Lung (tissue), 12 donors: ENCODE data around the gene FGFR4. TPM values are rescaled to one million over a fixed set of nuclear protein-coding genes. Genes with fewer than 3 reads are reported as not detected.

ENCODE experiments used
- ATAC-seq: fragments of 200-7000 bp; cut with Tn5 transposase; one replicate; pipeline ENCODE4 v1.9.1; 2020; ENCODE audit warnings: moderate number of reproducible peaks; ENCODE audit not compliant: insufficient read depth, low FRiP score
- DNase-seq, 3 donors: peaks; one replicate each; pipeline ENCODE4 v3.0.0-alpha.2; 2013 to 2017
- H3K27ac ChIP-seq, 2 donors: one replicate each; pipeline ENCODE4 v1.5.1; 2013; ENCODE audit warnings: mild to moderate bottlenecking in 2 of 2, moderate library complexity in 2 of 2, control low read depth in 1 of 2, inconsistent platforms in 1 of 2, low read depth in 1 of 2, low read length in 1 of 2
- H3K27me3 ChIP-seq, 3 donors: one replicate each; pipeline ENCODE4 v1.5.1; 2013; ENCODE audit warnings: low read length in 2 of 3; ENCODE audit not compliant: control insufficient read depth in 3 of 3, insufficient read depth in 3 of 3
- H3K36me3 ChIP-seq, 4 donors: one replicate each; pipeline ENCODE4 v1.5.1; 2013; ENCODE audit warnings: low read length in 4 of 4, mild to moderate bottlenecking in 1 of 4, moderate library complexity in 1 of 4; ENCODE audit not compliant: control insufficient read depth in 4 of 4, insufficient read depth in 4 of 4
- H3K4me1 ChIP-seq, 5 donors: one replicate each; pipeline ENCODE4 v1.5.1; 2013; ENCODE audit warnings: low read length in 5 of 5, mild to moderate bottlenecking in 2 of 5, moderate library complexity in 1 of 5; ENCODE audit not compliant: control insufficient read depth in 5 of 5, insufficient read depth in 5 of 5
- H3K4me3 ChIP-seq: one replicate; pipeline ENCODE4 v1.5.1; 2013; ENCODE audit warnings: mild to moderate bottlenecking, control low read depth, moderate library complexity
- H3K9ac ChIP-seq, 2 donors: one replicate each; pipeline ENCODE4 v1.5.1; 2013; ENCODE audit warnings: low read length in 2 of 2, control low read depth in 1 of 2; ENCODE audit not compliant: insufficient read depth in 1 of 2
- H3K9me3 ChIP-seq, 4 donors: one replicate each; pipeline ENCODE4 v1.5.1; 2013; ENCODE audit warnings: low read length in 3 of 4, mild to moderate bottlenecking in 1 of 4, moderate library complexity in 1 of 4; ENCODE audit not compliant: control insufficient read depth in 4 of 4, insufficient read depth in 3 of 4
- WGBS, 2 donors: extraction: QIAGEN DNeasy Blood & Tissue Kit; methylation state at CpG; one replicate each; pipeline ENCODE4 v1.1.7; 2013; 5-methylcytosine and 5-hydroxymethylcytosine counted together
- polyA plus RNA-seq, 2 donors: library from polyadenylated mRNA; stranded (reverse); fragments of 200-250 nt; gene quantifications; one replicate each; pipeline ENCODE4 v1.2.1, GENCODE V29; 2013
- total RNA-seq, 2 donors: library from RNA; depleted of rRNA in 1 of 2; stranded (reverse); fragments of >200 nt in 1 of 2; gene quantifications; one replicate each; pipeline ENCODE4 v1.2.1, GENCODE V29; 2014 to 2021
- TF ChIP-seq, protein P1 (sequence below): IDR thresholded peaks from 2 replicates; pipeline ENCODE4 v1.5.1; 2012; ENCODE audit warnings: mild to moderate bottlenecking; ENCODE audit errors: control extremely low read depth, extremely low read depth
- donor health status: control.
- donor health status: control.
- donor health status: Bipolar disorder and iron deficiency.
- donor health status: healthy.
- donor health status: DM: yes; HTN: yes; CAD: no.

Gene FGFR4
- total and polyA plus RNA-seq, 4 donors: 20.9 to 106 (median 43.8) TPM

DNA sequence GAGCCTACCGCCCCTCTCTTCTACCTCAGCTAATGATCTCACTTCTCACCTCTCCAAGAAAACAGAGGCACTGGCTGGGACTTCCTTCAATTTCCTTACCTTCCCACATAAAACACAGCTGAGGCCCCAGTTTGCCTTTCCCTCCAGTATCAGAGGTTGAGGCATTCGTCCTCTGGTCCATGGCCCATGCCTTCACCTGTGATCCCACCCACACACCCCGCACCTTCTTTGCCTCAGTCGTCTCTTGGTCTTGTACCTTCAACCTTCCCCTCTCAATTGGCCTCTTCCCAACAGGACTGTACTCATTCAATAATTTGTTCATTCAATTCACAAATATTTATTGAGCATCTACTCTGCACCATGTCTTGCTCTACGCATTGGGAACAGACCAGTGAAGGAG, 35.9 kb downstream of the FGFR4 start:
- 96 to 98% methylated on average over 5 of the region's 5 CpGs for WGBS, 2 donors
- no peaks in the 10 kb centered on the region for H3K4me1 ChIP-seq
- ATAC-seq (no peak), DNase-seq (no peak)
- TF ChIP-seq, protein P1, sequence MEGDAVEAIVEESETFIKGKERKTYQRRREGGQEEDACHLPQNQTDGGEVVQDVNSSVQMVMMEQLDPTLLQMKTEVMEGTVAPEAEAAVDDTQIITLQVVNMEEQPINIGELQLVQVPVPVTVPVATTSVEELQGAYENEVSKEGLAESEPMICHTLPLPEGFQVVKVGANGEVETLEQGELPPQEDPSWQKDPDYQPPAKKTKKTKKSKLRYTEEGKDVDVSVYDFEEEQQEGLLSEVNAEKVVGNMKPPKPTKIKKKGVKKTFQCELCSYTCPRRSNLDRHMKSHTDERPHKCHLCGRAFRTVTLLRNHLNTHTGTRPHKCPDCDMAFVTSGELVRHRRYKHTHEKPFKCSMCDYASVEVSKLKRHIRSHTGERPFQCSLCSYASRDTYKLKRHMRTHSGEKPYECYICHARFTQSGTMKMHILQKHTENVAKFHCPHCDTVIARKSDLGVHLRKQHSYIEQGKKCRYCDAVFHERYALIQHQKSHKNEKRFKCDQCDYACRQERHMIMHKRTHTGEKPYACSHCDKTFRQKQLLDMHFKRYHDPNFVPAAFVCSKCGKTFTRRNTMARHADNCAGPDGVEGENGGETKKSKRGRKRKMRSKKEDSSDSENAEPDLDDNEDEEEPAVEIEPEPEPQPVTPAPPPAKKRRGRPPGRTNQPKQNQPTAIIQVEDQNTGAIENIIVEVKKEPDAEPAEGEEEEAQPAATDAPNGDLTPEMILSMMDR: no peak
- H3K36me3 ChIP-seq: no peaks in the 10 kb centered on the region
- H3K9me3 ChIP-seq: no peaks in the 10 kb centered on the region
- H3K27me3 ChIP-seq: no peaks in the 10 kb centered on the region
- no peak overlapping the region for H3K27ac ChIP-seq
- no peak overlapping the region for H3K4me3 ChIP-seq
- H3K9ac ChIP-seq: no peak overlapping the region

DNA sequence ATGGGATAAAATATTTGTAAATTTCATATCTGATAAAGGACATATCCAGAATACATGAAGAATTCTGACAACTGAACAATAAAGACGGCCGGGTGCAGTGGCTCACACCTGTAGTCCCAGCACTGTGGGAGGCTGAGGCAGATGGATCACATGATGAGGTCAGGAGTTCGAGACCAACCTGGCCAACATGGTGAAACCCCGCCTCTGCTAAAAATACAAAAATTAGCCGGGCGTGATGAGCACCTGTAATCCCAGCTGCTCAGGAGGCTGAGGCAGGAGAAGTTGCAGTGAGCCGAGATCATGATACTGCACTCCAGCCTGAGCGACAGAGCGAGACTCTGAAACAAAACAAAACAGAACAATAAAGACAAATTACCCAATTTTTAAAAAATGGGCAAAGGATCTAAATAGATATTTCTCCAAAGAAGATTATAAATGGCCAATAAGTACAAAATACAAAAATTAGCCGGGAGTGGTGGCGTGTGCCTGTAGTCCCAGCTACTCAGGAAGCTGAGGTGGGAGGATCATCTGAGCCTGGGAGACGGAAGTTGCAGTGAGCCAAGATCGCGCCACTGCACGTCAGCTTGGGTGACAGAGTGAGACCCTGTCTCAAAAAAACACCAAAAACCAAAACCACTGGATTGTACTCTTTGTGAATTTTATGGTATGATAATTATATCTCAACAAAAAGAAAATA, 37.2 kb downstream of the FGFR4 start:
- WGBS, 2 donors: 77 to 86% methylated on average over 15 of the region's 15 CpGs
- DNase-seq (no peak), ATAC-seq (no peak)

DNA sequence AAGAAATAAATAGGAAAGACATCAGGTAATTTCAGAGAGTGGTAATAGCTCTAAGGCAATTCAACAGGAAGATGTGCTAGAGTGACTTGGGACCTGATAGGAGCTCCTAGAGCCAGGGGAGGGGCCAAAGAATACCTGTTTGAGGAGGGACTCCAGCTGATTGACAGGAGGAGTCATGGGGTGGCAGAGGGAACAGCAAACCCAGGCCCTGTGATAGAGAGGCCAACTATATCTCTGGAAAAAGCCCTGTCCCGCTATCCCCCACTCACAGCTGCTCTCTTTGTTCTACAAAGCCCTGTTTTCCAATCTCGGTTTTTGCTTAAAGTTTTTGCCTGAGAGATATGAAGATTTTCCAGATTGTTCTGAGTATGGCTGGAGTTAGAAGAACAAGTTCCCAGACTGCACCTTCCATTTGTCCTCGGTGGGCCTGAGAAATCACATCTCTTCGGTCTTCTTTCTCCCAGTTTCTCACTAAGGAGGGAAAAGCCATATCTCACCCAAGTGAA, 37.8 kb downstream of the FGFR4 start:
- H3K4me1 ChIP-seq: no peaks in the 10 kb centered on the region
- no peaks in the 10 kb centered on the region for H3K36me3 ChIP-seq
- TF ChIP-seq, protein P1: no peak
- DNase-seq (no peak), ATAC-seq (no peak)
- H3K27me3 ChIP-seq: no peaks in the 10 kb centered on the region
- no peak overlapping the region for H3K27ac ChIP-seq
- H3K4me3 ChIP-seq: no peak overlapping the region
- 83 to 84% methylated on average over 4 of the region's 4 CpGs for WGBS, 2 donors
- H3K9ac ChIP-seq: no peak overlapping the region
- H3K9me3 ChIP-seq: no peaks in the 10 kb centered on the region

More for the DNA sequence above, 37.2 kb downstream of the FGFR4 start:
- Histone ChIP-seq H3K4me3 (no peak overlapping the region), H3K36me3 (no peaks in the 10 kb centered on the region), H3K4me1 (no peaks in the 10 kb centered on the region), H3K27ac (no peak overlapping the region), H3K9me3 (no peaks in the 10 kb centered on the region), H3K9ac (no peak overlapping the region), H3K27me3 (no peaks in the 10 kb centered on the region)
- TF ChIP-seq, protein P1: no peak

DNA sequence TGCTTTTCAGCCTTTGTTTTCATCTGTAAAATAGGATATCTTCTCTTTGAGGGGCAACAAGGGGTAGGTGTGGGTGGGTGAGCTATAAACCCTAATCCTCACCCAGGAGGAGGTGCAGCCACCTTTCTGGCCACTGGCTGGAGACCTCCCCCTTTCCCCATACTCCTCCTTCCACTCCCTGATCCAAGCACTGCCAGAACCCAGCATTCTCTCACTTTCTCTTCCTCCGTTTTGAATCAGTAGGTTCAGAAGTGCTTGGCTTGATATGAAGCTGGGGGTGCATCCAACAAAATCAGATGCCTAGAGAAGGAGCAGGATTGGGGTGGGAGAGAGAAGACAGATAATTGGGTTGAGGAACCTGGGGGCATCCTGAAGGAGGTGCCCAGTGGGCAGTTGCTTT, 40.1 kb downstream of the FGFR4 start:
- ATAC-seq (no peak), DNase-seq (no peak)
- Histone ChIP-seq H3K4me1 (no peaks in the 10 kb centered on the region), H3K9ac (no peak overlapping the region), H3K36me3 (no peaks in the 10 kb centered on the region), H3K27me3 (no peaks in the 10 kb centered on the region), H3K4me3 (no peak overlapping the region), H3K27ac (no peak overlapping the region), H3K9me3 (no peaks in the 10 kb centered on the region)
- 86 to 95% methylated on average over 1 of the region's 1 CpG for WGBS, 2 donors
- TF ChIP-seq, protein P1: no peak
